ENCODE measurements around the gene PHKA1. TPM values are rescaled to one million over a fixed set of nuclear protein-coding genes. Genes with fewer than 3 reads are reported as not detected.

PHKA1 gene
- total and polyA plus RNA-seq, 2 donors (not counting 1 experiment from before 2014, with no cell fraction given), result 2.0 to 9.1 TPM

GRCh38 chrX:72621163-72621562 lies 92.9 kb downstream of the PHKA1 start:
- no peaks in the 10 kb centered on the region for H4K20me1 ChIP-seq (ENCODE audit: control insufficient read depth, extremely low read depth, insufficient read depth, low read length)
- H3K4me1 ChIP-seq (ENCODE audit: control insufficient read depth, extremely low read depth, insufficient read depth, low read length), result peaks cover 5% of the 10 kb centered on the region
- H3K9me3 ChIP-seq (ENCODE audit: control insufficient read depth, insufficient read depth, low read depth, low read length), result no peaks in the 10 kb centered on the region
- no peaks in the 10 kb centered on the region for H3K27me3 ChIP-seq (ENCODE audit: control insufficient read depth, insufficient read depth, low read length)
- H3K36me3 ChIP-seq (ENCODE audit: control insufficient read depth, insufficient read depth, low read length), result no peaks in the 10 kb centered on the region
- H3K79me2 ChIP-seq (ENCODE audit: control insufficient read depth, insufficient read depth, low read length), result no peaks in the 10 kb centered on the region
- H3K4me2 ChIP-seq (ENCODE audit: extremely low read depth, insufficient read depth, low read length), result peak overlapping the region; percentile 75
- DNase-seq (ENCODE audit: low read depth in 2 of 2), result no peak
- no peak for TF ChIP-seq CTCF (conservative IDR thresholded peaks at IDR 0.05 in 1 of 2, IDR thresholded peaks at IDR 0.05 in 1 of 2; ENCODE audit: low read depth in 1 of 2, low read length in 2 of 2)
- TF ChIP-seq EZH2 (IDR thresholded peaks at IDR 0.05; ENCODE audit: low read length, missing control alignments), result no peak
- peak overlapping the region; percentile 70 for H3K27ac ChIP-seq (ENCODE audit: insufficient read depth, low read length)
- no peak overlapping the region for H3K9ac ChIP-seq (ENCODE audit: insufficient read depth, low read length)
- H3K4me3 ChIP-seq (replicated peaks in 1 of 4; ENCODE audit: control extremely low read depth in 1 of 4, insufficient read depth in 1 of 4, low read depth in 3 of 4, low read length in 4 of 4), result peak overlapping the region in 1 of 4 experiments; percentile 48
- no peak overlapping the region for H2AFZ ChIP-seq (ENCODE audit: low read length)

- H3K9ac ChIP-seq (ENCODE audit: insufficient read depth, low read length), result no peak overlapping the region
- H2AFZ ChIP-seq (ENCODE audit: low read length), result peak overlapping the region; percentile 40
- H4K20me1 ChIP-seq (ENCODE audit: control insufficient read depth, extremely low read depth, insufficient read depth, low read length), result no peaks in the 10 kb centered on the region
- H3K4me2 ChIP-seq (ENCODE audit: extremely low read depth, insufficient read depth, low read length), result peak overlapping the region; percentile 75
- TF ChIP-seq CTCF (conservative IDR thresholded peaks at IDR 0.05 in 1 of 2, IDR thresholded peaks at IDR 0.05 in 1 of 2; ENCODE audit: low read depth in 1 of 2, low read length in 2 of 2) (no peak), EZH2 (IDR thresholded peaks at IDR 0.05; ENCODE audit: low read length, missing control alignments) (no peak)
- peak overlapping the region; percentile 70 for H3K27ac ChIP-seq (ENCODE audit: insufficient read depth, low read length)
- no peaks in the 10 kb centered on the region for H3K36me3 ChIP-seq (ENCODE audit: control insufficient read depth, insufficient read depth, low read length)
- H3K27me3 ChIP-seq (ENCODE audit: control insufficient read depth, insufficient read depth, low read length), result no peaks in the 10 kb centered on the region
- DNase-seq (ENCODE audit: low read depth in 2 of 2), result peak; percentile 89 to 91
- no peaks in the 10 kb centered on the region for H3K79me2 ChIP-seq (ENCODE audit: control insufficient read depth, insufficient read depth, low read length)
- no peaks in the 10 kb centered on the region for H3K9me3 ChIP-seq (ENCODE audit: control insufficient read depth, insufficient read depth, low read depth, low read length)
- H3K4me1 ChIP-seq (ENCODE audit: control insufficient read depth, extremely low read depth, insufficient read depth, low read length), result peaks cover 5% of the 10 kb centered on the region
- peak overlapping the region in 1 of 4 experiments; percentile 48 for H3K4me3 ChIP-seq (replicated peaks in 1 of 4; ENCODE audit: control extremely low read depth in 1 of 4, insufficient read depth in 1 of 4, low read depth in 3 of 4, low read length in 4 of 4)
These were observed 93.5 kb downstream of the PHKA1 start for GRCh38 chrX:72620550-72621145.

- H3K27ac ChIP-seq (ENCODE audit: insufficient read depth, low read length), result no peak overlapping the region
- no peaks in the 10 kb centered on the region for H3K4me1 ChIP-seq (ENCODE audit: control insufficient read depth, extremely low read depth, insufficient read depth, low read length)
- no peaks in the 10 kb centered on the region for H3K79me2 ChIP-seq (ENCODE audit: control insufficient read depth, insufficient read depth, low read length)
- no peak overlapping the region for H3K4me2 ChIP-seq (ENCODE audit: extremely low read depth, insufficient read depth, low read length)
- H3K9me3 ChIP-seq (ENCODE audit: control insufficient read depth, insufficient read depth, low read depth, low read length), result no peaks in the 10 kb centered on the region
- peak in 1 of 2 donors; percentile 12 for DNase-seq (ENCODE audit: low read depth in 2 of 2)
- TF ChIP-seq CTCF (conservative IDR thresholded peaks at IDR 0.05 in 1 of 2, IDR thresholded peaks at IDR 0.05 in 1 of 2; ENCODE audit: low read depth in 1 of 2, low read length in 2 of 2) (peak in 1 of 2 donors; percentile 17), EZH2 (IDR thresholded peaks at IDR 0.05; ENCODE audit: low read length, missing control alignments) (no peak)
- no peak overlapping the region for H2AFZ ChIP-seq (ENCODE audit: low read length)
- no peak overlapping the region for H3K4me3 ChIP-seq (replicated peaks in 1 of 4; ENCODE audit: control extremely low read depth in 1 of 4, insufficient read depth in 1 of 4, low read depth in 3 of 4, low read length in 4 of 4)
- no peaks in the 10 kb centered on the region for H4K20me1 ChIP-seq (ENCODE audit: control insufficient read depth, extremely low read depth, insufficient read depth, low read length)
- H3K36me3 ChIP-seq (ENCODE audit: control insufficient read depth, insufficient read depth, low read length), result no peaks in the 10 kb centered on the region
- H3K27me3 ChIP-seq (ENCODE audit: control insufficient read depth, insufficient read depth, low read length), result no peaks in the 10 kb centered on the region
- no peak overlapping the region for H3K9ac ChIP-seq (ENCODE audit: insufficient read depth, low read length)
These were observed 104.8 kb downstream of the PHKA1 start for GRCh38 chrX:72609313-72609712.

Data from fibroblast of lung (primary cell).